A204.1 (cell line): ENCODE results near the gene QSOX1.

Experiments
- FAIRE-seq: peaks from 2 replicates; lab custom pipeline; 2012; peaks lifted over from hg19 to GRCh38; lab: Jason Lieb, UNC

The QSOX1 gene

GRCh38 chr1:180150982-180151381, 3.7 kb upstream of the QSOX1 start:
- FAIRE-seq: no peak

DNA sequence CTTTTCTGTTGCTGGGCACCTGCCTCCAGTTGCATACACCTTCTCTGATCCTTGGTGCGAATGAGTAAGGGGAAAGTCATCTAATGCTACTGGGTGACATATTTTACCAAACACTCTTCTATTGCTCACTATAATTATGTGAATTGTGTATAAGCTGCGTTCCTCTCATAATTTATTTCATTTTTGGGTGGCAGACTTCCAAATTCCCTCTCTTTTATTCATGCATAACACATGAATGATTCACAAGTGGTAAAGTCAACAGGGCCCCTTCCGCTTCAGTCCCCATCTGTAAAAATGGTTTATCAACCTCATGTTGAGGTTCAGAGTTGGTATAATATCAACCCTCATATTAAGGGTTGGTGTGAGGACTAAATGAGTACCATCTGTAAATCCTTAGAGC, 3.2 kb upstream of the QSOX1 start:
- no peak for FAIRE-seq

DNA sequence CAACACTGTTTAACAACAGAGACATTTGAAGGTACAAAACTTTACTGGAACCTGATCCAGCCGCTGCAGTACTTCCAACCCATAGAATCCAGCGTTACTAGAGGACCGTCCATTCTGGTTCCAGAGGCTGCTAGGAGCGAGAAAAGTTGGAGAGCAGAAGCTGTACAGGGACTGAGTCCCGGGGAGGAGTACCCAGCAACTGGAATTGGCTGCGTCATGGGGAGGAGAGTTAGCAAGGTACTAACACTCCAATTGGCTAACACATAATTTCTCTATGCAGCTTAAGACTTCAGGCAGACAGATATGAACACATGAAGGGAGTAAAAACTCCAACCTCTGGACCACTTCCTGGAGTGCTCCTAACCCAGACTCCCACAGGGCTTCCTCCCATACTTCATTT, 2.1 kb upstream of the QSOX1 start:
- FAIRE-seq: no peak

DNA sequence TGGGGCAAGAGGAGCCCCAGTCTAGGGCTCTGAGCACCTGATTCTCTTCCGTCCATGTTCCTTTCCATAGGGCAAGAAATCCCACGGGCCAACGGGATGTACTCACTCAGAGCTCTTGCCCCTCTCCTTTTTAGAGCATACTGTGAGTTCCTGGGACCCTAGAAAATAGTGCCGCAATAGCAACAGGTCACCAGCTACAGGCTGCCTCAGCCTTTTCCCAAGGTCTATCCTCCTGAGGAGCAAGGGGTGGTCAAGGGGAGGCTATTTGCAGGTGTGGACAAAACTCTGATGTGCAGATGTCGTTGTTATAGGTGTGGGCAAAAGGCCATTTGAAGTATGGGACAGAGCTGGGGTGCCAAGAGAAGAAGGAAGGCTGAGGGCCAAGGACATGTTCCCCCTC, 1.6 kb upstream of the QSOX1 start:
- FAIRE-seq: no peak

- FAIRE-seq: no peak
These were observed 705 bp upstream of the QSOX1 start for GRCh38 chr1:180154003-180154324.

- FAIRE-seq: no peak
These were observed 563 bp downstream of the QSOX1 start for GRCh38 chr1:180155182-180155682.

GRCh38 chr1:180156201-180156600, 1.5 kb downstream of the QSOX1 start:
- no peak for FAIRE-seq

DNA sequence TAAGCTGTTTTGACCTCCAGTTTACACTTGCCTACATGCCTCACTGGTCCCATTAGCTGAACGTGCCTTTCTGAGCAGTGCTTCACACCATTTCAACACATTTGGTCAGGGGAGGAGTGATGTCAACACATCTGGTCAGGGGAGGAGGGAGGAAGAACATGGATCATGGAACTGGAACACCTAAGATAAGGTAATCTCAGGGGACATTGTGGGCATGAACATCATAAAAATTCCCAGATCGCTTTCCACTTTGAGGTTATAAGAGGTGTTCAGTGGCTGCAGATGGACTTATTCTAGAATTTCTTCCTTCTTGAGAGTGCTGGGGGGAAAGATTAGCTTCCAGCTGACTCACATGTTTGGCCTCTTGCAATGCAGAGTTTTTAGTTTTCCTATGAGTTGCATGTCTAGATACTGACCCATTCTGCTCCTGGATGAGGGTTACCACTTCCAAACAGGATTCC, 2.0 kb downstream of the QSOX1 start:
- no peak for FAIRE-seq

DNA sequence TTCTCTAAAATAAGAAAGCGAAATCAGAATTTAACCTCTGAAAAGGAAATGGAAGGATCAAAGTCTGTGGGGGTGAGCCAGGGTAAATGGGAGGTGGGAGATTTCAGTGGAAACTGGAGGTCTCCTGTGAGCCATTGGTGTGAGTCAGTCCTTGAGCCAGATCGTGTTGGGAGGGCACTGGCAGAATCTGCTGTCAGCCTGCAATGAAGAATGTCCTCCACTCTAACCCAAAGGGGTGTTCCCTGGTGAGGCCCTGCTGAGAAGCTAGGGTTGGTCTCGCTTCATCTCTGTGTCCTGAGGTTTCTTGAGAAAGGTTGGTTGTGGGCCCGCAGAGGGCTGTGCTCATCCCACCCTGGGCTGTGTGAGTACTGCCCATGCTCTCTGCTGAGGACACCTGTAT, 2.4 kb downstream of the QSOX1 start:
- no peak for FAIRE-seq

- FAIRE-seq: no peak
These were observed 2.9 kb downstream of the QSOX1 start for GRCh38 chr1:180157576-180158057.

DNA sequence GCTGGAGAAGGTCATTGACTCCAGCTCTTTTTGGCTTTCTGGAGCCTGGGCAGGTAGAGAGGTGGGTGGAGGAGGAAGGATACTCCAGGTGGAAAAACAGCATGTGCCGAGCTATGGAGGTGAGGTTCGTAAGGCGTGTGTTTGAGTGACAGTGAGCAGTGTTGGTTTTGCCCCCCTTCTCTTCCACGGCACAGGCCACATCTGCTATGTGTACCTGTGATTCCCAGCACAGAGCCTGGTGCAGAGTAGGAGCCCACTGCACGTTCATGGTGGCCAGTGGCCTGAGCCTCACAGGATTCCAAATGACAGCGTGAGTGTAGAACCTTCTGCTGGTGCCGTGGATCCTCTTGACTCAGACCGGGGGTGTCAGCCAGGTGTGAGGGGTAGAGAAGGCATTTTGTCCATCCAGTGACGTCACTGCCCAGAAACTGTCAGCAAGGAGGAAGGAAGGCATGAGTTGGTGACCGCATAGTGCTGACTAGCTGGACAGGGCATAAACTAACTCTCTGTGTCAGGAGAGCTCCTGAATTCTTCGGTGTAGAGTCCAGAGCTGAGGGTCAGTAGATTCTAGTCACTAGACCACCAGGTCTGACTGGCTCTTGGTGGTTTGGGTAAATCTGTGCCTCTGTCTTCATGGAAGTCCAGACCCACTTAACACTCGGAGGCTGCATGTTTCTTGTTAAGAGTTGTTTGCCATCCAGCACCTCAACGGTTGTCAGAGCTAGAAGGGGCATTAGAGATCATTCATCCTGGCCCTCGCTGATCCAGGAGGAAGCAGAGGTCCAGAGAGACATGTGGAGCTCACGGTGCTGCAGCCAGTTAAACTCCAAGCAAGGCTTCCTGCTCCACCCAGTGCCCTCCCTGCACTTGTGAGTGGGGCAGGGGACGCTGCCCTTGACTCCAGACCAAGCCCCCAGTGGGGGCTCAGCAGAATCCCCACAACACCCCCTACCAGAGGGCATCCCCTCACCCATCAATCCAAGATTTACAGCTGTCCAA, 3.8 kb downstream of the QSOX1 start:
- FAIRE-seq: no peak

DNA sequence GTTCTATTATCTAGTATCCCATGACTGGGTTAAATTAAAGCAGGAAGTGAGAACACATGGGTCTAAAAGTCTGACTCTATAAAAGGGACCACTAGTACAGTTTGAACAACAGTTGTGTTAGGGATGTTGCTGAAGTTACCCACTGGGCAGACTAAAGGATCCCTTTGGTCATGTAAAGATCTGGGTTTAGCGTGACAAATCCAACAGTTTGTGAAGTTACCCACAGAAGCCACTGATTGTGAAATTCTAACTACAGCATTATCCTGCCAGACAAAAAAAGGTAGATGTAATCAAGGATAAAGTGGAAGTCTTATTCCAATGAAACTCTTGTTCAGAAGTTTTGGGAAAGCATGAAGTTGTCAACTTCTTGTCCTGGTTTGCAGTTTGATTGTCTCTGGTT, 5.7 kb downstream of the QSOX1 start:
- FAIRE-seq: no peak

DNA sequence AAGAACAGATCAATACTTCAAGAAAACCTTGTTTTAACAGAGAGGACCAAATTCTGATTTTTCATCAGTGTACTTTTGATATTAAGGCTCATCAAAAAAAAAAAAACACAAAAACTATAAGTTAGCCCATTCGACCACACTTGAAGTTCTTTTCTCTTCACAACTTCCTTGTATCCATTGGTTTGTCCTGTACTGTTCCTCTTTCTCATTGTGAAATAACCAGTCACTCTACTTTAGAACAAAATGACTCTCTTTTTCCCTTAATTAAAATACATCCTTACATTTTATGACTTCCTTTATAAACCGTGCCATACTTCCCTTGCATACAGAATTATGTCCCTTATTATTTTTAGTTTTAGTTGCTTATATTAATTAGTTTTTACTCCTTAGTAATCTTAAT, 8.4 kb downstream of the QSOX1 start:
- FAIRE-seq: no peak

DNA sequence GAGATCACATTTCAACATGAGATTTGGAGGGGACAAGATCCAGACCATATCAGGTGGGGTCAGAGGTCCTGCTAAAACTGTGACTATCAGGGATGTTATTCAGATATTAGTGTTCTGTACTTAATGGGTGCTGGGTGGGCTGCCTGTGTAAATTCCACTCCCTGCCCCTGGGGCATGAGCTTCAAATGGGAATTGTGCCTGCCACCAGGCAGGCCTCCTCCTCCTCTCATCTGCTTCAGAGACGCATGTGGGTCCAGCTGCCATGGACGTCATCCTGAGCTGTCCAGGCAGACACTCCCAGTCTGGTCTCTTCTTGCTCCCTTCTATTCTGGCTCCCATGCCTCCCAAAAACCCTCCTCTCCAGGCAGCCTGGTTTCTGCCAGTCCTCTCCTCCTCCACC, 10.4 kb downstream of the QSOX1 start:
- no peak for FAIRE-seq

DNA sequence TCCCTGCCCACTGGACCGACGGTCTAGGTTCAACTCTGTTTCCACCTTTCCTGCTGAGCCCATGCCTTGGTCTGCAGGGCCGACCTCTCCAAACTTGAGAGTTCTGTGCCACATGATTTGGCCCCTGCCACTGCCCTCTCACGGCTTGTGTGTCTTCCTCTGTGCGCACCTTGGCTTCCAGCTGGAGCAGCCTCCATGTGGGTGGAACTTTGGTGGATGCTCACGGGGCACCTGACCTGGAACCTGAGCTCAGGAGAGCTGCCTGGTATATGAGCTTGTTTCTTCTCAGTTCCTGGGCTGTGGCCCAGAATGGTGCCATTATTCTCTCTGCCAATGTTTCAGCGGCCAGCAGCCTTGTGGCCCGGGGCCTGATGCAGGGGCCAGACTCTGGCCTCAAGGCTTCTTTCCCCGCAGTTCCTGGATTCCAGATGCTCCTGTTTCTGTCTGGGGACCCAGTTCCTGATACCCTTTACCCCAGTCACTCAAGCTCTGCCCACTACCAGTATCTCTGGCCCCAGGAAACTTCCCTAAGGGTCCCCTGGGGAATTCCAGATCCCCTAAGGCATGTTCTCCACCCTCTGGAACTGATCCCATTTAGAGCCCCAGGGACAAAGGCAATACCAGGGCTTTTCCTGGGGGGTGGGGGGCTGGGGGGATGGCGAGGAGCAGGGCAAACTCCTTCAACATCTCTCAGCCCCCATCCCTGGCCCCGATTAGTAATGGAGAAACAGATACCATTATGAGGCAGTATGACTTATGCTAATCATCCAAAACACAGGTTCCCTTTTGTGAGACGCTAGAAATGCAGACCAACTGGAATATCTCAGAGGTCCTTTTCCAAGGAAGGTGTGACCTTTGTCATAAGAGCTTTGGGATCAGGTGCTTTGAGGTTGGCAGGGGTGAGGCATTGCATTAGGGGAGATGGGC, 11.1 kb downstream of the QSOX1 start:
- FAIRE-seq: no peak

DNA sequence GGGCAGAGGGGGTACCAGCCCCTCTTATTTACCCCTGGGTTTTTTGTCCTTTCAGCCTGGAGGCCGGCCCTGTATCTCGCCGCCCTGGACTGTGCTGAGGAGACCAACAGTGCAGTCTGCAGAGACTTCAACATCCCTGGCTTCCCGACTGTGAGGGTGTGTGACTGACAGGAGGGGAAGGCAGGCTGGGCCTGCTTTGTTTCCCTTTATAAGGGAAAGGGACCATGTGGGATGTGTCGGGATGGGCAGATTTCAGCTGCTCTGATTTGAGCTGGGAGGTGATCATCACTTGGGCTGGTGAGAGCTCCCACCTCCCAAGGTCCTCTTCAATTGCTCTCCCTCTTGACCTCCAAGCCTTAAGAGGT, 11.7 kb downstream of the QSOX1 start:
- FAIRE-seq: no peak

GRCh38 chr1:180167021-180167701, 12.5 kb downstream of the QSOX1 start:
- no peak for FAIRE-seq

- no peak for FAIRE-seq
These were observed 13.2 kb downstream of the QSOX1 start for GRCh38 chr1:180167721-180168467.

DNA sequence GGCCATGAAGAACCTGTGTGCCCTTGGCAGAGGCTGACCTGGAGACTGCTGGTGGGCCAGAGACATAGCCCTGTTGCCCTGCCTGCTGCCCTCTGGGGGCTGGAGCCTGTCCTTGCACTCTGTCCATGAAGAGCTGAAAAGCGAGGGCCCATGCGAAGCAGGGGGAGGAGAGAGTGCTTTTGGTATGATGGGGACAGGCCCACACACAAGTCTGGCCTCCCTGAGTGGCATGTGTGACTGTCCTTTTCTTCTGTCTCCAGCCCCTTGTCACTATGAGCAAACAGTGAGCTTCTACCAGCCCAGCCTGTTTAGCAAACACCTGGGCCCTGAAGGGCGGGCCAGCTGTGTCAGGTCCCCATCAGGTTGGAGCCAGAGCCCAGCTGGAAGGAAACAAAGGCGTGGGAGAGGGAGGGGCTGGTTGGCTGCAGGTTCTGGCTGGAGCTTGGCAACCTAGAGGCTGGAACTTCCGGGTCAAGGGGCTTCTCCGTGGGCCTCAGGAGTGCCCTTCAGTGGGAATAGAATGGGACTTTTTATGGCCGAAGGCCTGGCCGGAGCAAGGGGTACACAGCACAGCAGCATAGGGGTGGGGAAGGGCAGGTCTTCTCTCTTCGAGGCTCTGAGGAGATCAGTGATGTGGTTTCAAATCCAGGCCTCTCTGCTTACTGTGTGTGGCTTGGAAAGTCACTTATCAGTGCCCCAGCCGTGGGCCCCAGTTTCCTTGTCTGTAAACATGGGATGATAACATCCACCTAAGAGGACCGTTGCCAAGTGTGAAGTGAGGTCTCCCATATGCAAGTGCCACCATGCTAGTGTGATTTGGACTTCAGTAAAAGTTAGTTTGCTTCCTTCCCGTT, 14.3 kb downstream of the QSOX1 start:
- FAIRE-seq: no peak

DNA sequence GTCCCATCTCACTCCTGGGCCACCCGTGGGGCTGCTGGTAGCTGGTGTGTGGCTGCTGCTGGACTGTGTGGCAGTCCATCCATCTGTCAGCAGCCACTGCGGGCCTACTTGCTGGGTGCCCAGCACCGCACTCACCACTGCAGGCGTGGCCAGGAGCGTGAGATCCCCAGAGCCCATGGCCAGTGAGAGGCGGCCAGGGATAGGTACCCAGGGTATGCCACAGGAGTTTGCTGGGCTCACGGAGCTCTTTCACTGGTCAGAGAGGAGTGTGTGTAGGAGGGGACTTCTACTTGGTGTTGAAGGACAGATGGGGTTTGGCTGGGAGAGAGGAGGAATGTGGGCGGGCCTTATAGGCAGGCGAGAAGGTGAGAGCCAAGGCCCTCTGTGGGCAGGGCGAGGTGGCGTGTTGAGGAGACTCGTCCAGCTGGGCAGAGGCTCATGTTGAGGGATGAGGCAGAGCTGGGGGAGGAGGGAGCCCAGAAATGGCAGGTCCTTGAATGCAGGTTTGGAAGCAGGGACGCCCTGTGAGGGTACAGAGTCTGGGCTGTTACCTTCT, 15.0 kb downstream of the QSOX1 start:
- FAIRE-seq: no peak
